Activated CD4-positive, alpha-beta memory T cell treated with anti-CD3 and anti-CD28 coated beads, Interleukin-2, amount 10 ng/mL, durations not matched to agents 7 days and 5 days (primary cell): Measurements from ENCODE around the gene PTX3. TPM values are rescaled to one million over a fixed set of nuclear protein-coding genes. Genes with fewer than 3 reads are reported as not detected.
A peak's percentile ranks its signal among the peaks of the same experiment; 100 is the strongest.

ENCODE experiments used
- CTCF ChIA-PET: fragments of 350-600 bp; sonication (Branson Sonifier 250); formaldehyde crosslinking; loops from one replicate; lab custom pipeline; 2021; ENCODE audit warnings: antibody characterized with exemption, inconsistent platforms; lab: Charles Lee
- POLR2A ChIA-PET: fragments of 350-600 bp; sonication (Branson Sonifier 250); formaldehyde crosslinking; loops from one replicate; lab custom pipeline; 2021; ENCODE audit warnings: antibody characterized with exemption; lab: Charles Lee
- DNase-seq: peaks from one replicate; pipeline ENCODE4 v3.0.0-alpha.2; 2020
- H3K27ac Mint-ChIP-seq: one replicate; pipeline ENCODE4 v1.8.0; 2021; ENCODE audit warnings: mild to moderate bottlenecking, mixed read lengths
- H3K27me3 Mint-ChIP-seq: one replicate; pipeline ENCODE4 v1.8.0; 2021; ENCODE audit warnings: mixed read lengths
- H3K36me3 Mint-ChIP-seq: one replicate; pipeline ENCODE4 v1.8.0; 2021; ENCODE audit warnings: low read depth, mixed read lengths
- H3K4me1 Mint-ChIP-seq: one replicate; pipeline ENCODE4 v1.8.0; 2021; ENCODE audit warnings: mixed read lengths
- H3K4me3 Mint-ChIP-seq: one replicate; pipeline ENCODE4 v1.8.0; 2021; ENCODE audit warnings: mild to moderate bottlenecking, mixed read lengths
- H3K9me3 Mint-ChIP-seq: one replicate; pipeline ENCODE4 v1.8.0; 2021; ENCODE audit warnings: mixed read lengths
- total RNA-seq, 2 experiments: library from RNA; stranded (reverse); gene quantifications; one replicate each; pipeline ENCODE4 v1.2.3, GENCODE V29; 2021

Gene PTX3
- not detected for total RNA-seq

- peaks cover 52% of the 10 kb centered on the region for H3K27me3 Mint-ChIP-seq
- POLR2A ChIA-PET: no interaction called here
Measured at GRCh38 chr3:157436583-157437291, at the start of gene PTX3. Gene PTX3, plus strand, starts transcription at chr3:157436850. Its CDS starts 84 bp downstream, at chr3:157436934.

GRCh38 chr3:157387708-157388435, 48.8 kb upstream of the PTX3 start:
- CTCF ChIA-PET: no interaction called here
- Mint-ChIP-seq H3K36me3 (no peaks in the 10 kb centered on the region), H3K27ac (no peak overlapping the region), H3K27me3 (peaks cover 6% of the 10 kb centered on the region), H3K4me1 (no peaks in the 10 kb centered on the region), H3K9me3 (no peaks in the 10 kb centered on the region), H3K4me3 (no peak overlapping the region)
- no peak for DNase-seq
- POLR2A ChIA-PET: no interaction called here

More at GRCh38 chr3:157436583-157437291, at the start of gene PTX3:
- no peak within 1 kb of the TSS for H3K27ac Mint-ChIP-seq
- CTCF ChIA-PET: interaction anchor here (1.3 kb wide), 1 partner anchor 20 kb away, joined by 3 read pairs; no protein-coding TSS in a partner anchor
- H3K4me3 Mint-ChIP-seq: peak within 1 kb of the TSS; percentile 32
- peaks cover 9% of the 10 kb centered on the region for H3K4me1 Mint-ChIP-seq
- no peaks in the 10 kb centered on the region for H3K9me3 Mint-ChIP-seq
- no peaks in the 10 kb centered on the region for H3K36me3 Mint-ChIP-seq
- DNase-seq: no peak

DNA sequence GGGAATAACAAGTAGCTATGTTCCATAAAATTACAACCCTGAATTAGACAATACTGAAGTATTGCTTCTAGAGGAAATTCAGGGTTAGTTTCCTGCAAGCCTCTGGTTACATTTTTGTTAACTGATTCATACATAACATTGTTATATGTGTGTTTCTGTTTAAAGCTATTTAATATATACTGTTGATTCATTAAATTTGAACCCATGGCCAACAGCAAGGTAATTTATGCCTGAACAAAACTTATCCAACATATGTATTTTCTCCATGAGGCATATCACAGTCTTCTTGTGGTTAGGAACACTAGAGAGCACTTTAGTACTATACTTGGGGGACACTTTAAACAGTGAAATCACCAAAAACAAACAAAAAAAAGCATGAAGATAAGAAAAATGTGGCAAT, 47.7 kb upstream of the PTX3 start:
- H3K4me1 Mint-ChIP-seq: no peaks in the 10 kb centered on the region
- H3K4me3 Mint-ChIP-seq: no peak overlapping the region
- CTCF ChIA-PET: no interaction called here
- H3K27ac Mint-ChIP-seq: no peak overlapping the region
- DNase-seq: no peak
- H3K9me3 Mint-ChIP-seq: no peaks in the 10 kb centered on the region
- POLR2A ChIA-PET: no interaction called here
- H3K27me3 Mint-ChIP-seq: peaks cover 6% of the 10 kb centered on the region
- H3K36me3 Mint-ChIP-seq: no peaks in the 10 kb centered on the region

GRCh38 chr3:157390713-157391515, 45.7 kb upstream of the PTX3 start:
- POLR2A ChIA-PET: no interaction called here
- H3K27ac Mint-ChIP-seq: no peak overlapping the region
- no peaks in the 10 kb centered on the region for H3K9me3 Mint-ChIP-seq
- CTCF ChIA-PET: no interaction called here
- no peaks in the 10 kb centered on the region for H3K4me1 Mint-ChIP-seq
- no peak overlapping the region for H3K4me3 Mint-ChIP-seq
- H3K27me3 Mint-ChIP-seq: peaks cover 6% of the 10 kb centered on the region
- DNase-seq: no peak
- H3K36me3 Mint-ChIP-seq: no peaks in the 10 kb centered on the region

DNA sequence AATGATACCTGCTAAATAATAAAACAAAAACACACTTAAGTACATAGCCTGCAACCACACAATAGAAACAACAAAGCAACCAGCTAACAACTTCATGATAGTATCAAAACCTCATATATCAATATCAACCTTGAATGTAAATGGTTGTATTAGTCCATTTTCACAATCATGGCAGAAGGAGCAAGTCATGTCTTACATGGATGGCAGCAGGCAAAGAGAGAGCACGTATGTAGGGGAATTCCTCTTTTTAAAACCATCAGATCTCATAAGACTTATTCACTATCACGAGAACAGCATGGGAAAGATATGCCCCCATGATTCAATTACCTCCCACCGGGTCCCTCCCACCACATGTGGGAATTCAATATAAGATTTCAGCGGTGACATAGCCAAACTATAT, 44.5 kb upstream of the PTX3 start:
- DNase-seq: no peak
- no peak overlapping the region for H3K4me3 Mint-ChIP-seq
- H3K27me3 Mint-ChIP-seq: peaks cover 3% of the 10 kb centered on the region
- ChIA-PET CTCF (no interaction called here), POLR2A (no interaction called here)
- H3K27ac Mint-ChIP-seq: no peak overlapping the region
- no peaks in the 10 kb centered on the region for H3K9me3 Mint-ChIP-seq
- no peaks in the 10 kb centered on the region for H3K36me3 Mint-ChIP-seq
- no peaks in the 10 kb centered on the region for H3K4me1 Mint-ChIP-seq

DNA sequence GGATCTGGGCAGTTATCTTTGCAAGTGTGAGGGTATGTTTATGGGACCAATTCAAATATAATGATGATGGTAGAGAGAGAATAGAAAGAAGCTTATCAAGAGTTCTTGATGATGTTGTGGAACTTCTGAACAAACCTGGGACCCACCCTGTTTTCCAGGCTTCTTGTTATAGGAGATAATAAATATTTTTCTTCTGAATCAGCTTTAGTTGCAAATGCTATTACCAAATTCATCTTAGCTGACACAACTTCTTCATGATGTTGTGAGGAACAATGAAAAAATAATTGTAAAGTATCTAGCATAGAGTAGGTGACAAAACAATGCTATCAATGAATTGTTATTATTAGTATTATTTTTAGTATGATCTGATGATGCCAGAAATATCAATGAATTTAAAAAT, 43.5 kb upstream of the PTX3 start:
- no peaks in the 10 kb centered on the region for H3K9me3 Mint-ChIP-seq
- ChIA-PET POLR2A (no interaction called here), CTCF (no interaction called here)
- H3K4me3 Mint-ChIP-seq: no peak overlapping the region
- DNase-seq: no peak
- H3K27me3 Mint-ChIP-seq: peaks cover 2% of the 10 kb centered on the region
- H3K4me1 Mint-ChIP-seq: no peaks in the 10 kb centered on the region
- no peak overlapping the region for H3K27ac Mint-ChIP-seq
- no peaks in the 10 kb centered on the region for H3K36me3 Mint-ChIP-seq

DNA sequence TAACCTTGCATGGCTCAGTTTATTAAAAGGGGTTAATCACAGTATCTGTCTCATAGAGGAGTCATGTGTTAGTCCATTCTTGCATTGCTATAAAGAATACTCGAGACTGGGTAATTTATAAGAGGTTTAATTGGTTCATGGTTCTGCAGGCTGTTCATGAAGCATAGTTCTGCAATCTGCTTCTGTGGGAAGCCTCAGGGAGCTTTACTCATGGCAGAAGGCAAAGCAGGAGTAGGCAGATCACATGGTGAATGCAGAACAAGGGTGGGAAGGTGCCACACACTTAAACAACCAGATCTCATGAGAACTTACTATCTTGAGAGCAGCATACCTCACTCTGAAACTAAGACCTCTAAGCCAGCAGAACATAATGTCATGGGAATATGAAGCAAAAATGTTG, 42.2 kb upstream of the PTX3 start:
- Mint-ChIP-seq H3K36me3 (no peaks in the 10 kb centered on the region), H3K27ac (no peak overlapping the region), H3K4me1 (no peaks in the 10 kb centered on the region), H3K27me3 (peaks cover 2% of the 10 kb centered on the region), H3K9me3 (no peaks in the 10 kb centered on the region), H3K4me3 (no peak overlapping the region)
- CTCF ChIA-PET: no interaction called here
- no peak for DNase-seq
- POLR2A ChIA-PET: no interaction called here

DNA sequence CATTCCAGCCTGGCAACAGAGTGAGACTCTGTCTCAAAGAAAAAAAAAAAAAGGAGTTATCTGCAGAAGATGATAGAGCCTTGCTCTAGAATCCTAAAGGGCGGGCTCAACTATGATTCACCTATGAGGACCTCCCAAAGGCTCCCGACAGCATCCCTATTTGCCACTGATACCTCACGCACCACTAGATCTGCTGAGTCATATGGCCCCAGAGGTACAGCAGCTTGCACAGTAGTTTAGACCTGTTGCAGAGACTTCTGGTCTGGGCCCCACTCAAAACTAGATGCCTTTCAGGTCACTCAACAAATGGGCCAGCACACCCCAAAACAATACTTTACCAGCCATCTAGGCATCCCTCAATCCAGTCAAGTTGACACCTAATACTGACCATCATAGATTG, 38.1 kb upstream of the PTX3 start:
- CTCF ChIA-PET: no interaction called here
- Mint-ChIP-seq H3K27ac (no peak overlapping the region), H3K9me3 (no peaks in the 10 kb centered on the region), H3K4me3 (no peak overlapping the region), H3K27me3 (peaks cover 7% of the 10 kb centered on the region), H3K4me1 (no peaks in the 10 kb centered on the region), H3K36me3 (no peaks in the 10 kb centered on the region)
- POLR2A ChIA-PET: no interaction called here
- no peak for DNase-seq

DNA sequence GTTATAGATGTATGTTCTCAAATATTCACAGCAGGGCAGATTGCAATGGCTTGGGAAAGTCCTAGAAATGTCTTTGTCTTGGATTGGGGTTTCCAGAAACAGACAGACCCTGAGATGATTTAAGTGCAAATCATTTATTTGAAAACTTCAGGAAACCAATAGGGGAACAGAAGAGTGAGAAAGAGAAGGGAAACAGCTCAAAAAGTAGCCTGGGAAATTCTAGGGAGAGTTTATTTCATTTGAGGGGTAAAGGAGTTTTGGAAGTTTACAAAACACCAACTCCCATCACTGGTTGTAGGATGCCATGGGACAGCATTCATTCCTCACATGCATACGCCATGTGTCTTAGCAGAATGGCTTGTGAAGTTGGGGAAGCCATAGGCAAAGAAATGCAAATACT, 32.3 kb upstream of the PTX3 start:
- H3K36me3 Mint-ChIP-seq: no peaks in the 10 kb centered on the region
- no peaks in the 10 kb centered on the region for H3K9me3 Mint-ChIP-seq
- peaks cover 8% of the 10 kb centered on the region for H3K27me3 Mint-ChIP-seq
- H3K4me1 Mint-ChIP-seq: no peaks in the 10 kb centered on the region
- no peak overlapping the region for H3K27ac Mint-ChIP-seq
- H3K4me3 Mint-ChIP-seq: no peak overlapping the region
- ChIA-PET CTCF (no interaction called here), POLR2A (no interaction called here)
- DNase-seq: no peak

GRCh38 chr3:157405457-157405856, 31.2 kb upstream of the PTX3 start:
- POLR2A ChIA-PET: no interaction called here
- Mint-ChIP-seq H3K27me3 (peaks cover 8% of the 10 kb centered on the region), H3K36me3 (no peaks in the 10 kb centered on the region), H3K4me3 (no peak overlapping the region), H3K9me3 (no peaks in the 10 kb centered on the region), H3K4me1 (no peaks in the 10 kb centered on the region), H3K27ac (no peak overlapping the region)
- DNase-seq: no peak
- CTCF ChIA-PET: no interaction called here

- ChIA-PET POLR2A (no interaction called here), CTCF (no interaction called here)
- Mint-ChIP-seq H3K9me3 (no peaks in the 10 kb centered on the region), H3K27me3 (peaks cover 8% of the 10 kb centered on the region), H3K36me3 (no peaks in the 10 kb centered on the region), H3K4me1 (no peaks in the 10 kb centered on the region), H3K4me3 (no peak overlapping the region), H3K27ac (no peak overlapping the region)
- no peak for DNase-seq
Measured at GRCh38 chr3:157406394-157406793, 30.3 kb upstream of the PTX3 start.

DNA sequence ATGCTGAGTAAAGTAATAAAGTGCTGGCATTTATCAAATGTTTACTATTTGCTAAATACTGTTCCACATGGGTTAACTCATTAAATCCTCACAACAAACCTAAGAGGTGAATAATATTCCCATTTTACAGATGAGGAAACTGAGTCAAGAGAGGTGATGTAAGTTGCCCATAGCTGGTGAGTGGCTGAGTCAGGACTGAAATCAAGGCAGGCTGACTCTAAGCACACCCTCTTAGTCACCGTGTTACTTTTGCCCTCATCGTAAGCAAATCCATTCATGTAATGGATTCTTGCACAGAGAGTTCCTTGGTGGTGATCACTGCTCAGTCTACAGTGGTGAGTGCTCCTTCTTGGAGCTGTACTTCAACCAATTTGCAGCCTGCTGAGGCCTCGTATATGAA, 28.9 kb upstream of the PTX3 start:
- no peaks in the 10 kb centered on the region for H3K36me3 Mint-ChIP-seq
- DNase-seq: no peak
- ChIA-PET POLR2A (no interaction called here), CTCF (no interaction called here)
- H3K4me3 Mint-ChIP-seq: no peak overlapping the region
- H3K9me3 Mint-ChIP-seq: no peaks in the 10 kb centered on the region
- H3K27ac Mint-ChIP-seq: no peak overlapping the region
- H3K27me3 Mint-ChIP-seq: peaks cover 3% of the 10 kb centered on the region
- H3K4me1 Mint-ChIP-seq: no peaks in the 10 kb centered on the region

DNA sequence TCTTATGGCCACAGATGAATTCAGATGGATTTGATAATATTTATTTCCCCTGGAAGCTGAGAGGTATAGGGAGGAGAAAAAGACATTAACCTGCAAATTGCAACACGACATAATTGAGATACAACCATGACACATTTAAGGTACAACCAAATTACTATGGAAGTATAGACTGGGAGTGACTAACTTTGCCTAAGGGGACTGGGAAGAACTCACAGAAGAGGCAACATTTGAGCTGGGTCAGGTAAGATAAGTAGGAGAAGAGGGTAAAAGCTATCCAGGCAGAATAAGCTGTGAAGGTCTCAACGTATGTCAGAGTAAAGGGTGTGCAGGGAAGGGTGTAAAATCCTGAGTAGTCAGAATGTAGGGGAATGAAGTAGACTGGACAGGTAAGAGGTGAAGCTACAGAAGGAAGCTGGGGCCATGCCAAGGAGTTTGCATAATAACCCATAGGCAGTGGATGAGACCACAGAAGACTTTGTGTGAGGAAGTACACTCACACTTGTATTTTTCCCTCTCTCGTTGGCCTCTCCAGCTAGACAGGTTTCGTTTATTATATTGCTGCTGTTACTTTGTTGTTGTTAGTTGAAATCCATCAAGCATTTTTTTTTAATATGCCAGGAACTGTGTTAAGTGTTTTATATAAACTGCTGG, 28.0 kb upstream of the PTX3 start:
- ChIA-PET CTCF (no interaction called here), POLR2A (no interaction called here)
- Mint-ChIP-seq H3K27ac (no peak overlapping the region), H3K9me3 (no peaks in the 10 kb centered on the region), H3K4me1 (no peaks in the 10 kb centered on the region), H3K4me3 (no peak overlapping the region), H3K27me3 (peaks cover 3% of the 10 kb centered on the region), H3K36me3 (no peaks in the 10 kb centered on the region)
- no peak for DNase-seq
